ENCODE results near the gene GRID2. TPM values are rescaled to one million over a fixed set of nuclear protein-coding genes. Genes with fewer than 3 reads are reported as not detected.
"Not testable (repeated sequence)": the region's sequence is repeated elsewhere in the genome, so short reads cannot be mapped to it uniquely, and the experiment has no call there.

Gene GRID2
- total RNA-seq, 1 donor from 2014 or later: not detected

- no peak for DNase-seq (ENCODE audit: low read depth)
These were observed 1354.7 kb downstream of the GRID2 start for GRCh38 chr4:93658443-93658842.

GRCh38 chr4:93659629-93660028, 1355.9 kb downstream of the GRID2 start:
- DNase-seq (ENCODE audit: low read depth): no peak
- no peak overlapping the region for H3K4me3 ChIP-seq (ENCODE audit: low read depth, low read length)
- no peak for TF ChIP-seq CTCF (conservative IDR thresholded peaks at IDR 0.05; ENCODE audit: low read depth, low read length)

More at GRCh38 chr4:93658443-93658842, 1354.7 kb downstream of the GRID2 start:
- H3K4me3 ChIP-seq (ENCODE audit: low read depth, low read length): no peak overlapping the region
- no peak for TF ChIP-seq CTCF (conservative IDR thresholded peaks at IDR 0.05; ENCODE audit: low read depth, low read length)

- DNase-seq (ENCODE audit: low read depth): no peak
- no peak overlapping the region for H3K4me3 ChIP-seq (ENCODE audit: low read depth, low read length)
- TF ChIP-seq CTCF (conservative IDR thresholded peaks at IDR 0.05; ENCODE audit: low read depth, low read length): no peak
These were observed 1356.3 kb downstream of the GRID2 start for GRCh38 chr4:93660036-93660435.

GRCh38 chr4:93670434-93670833, 1366.7 kb downstream of the GRID2 start:
- no peak for DNase-seq (ENCODE audit: low read depth)
- no peak for TF ChIP-seq CTCF (conservative IDR thresholded peaks at IDR 0.05; ENCODE audit: low read depth, low read length)
- no peak overlapping the region for H3K4me3 ChIP-seq (ENCODE audit: low read depth, low read length)

- DNase-seq (ENCODE audit: low read depth): no peak
- no peak overlapping the region for H3K4me3 ChIP-seq (ENCODE audit: low read depth, low read length)
- no peak for TF ChIP-seq CTCF (conservative IDR thresholded peaks at IDR 0.05; ENCODE audit: low read depth, low read length)
These were observed 1367.3 kb downstream of the GRID2 start for GRCh38 chr4:93671093-93671492.

- DNase-seq (ENCODE audit: low read depth); H3K4me3 ChIP-seq (ENCODE audit: low read depth, low read length): not testable (repeated sequence)
These were observed 1373.2 kb downstream of the GRID2 start for GRCh38 chr4:93676937-93677336.

GRCh38 chr4:93684571-93684970, 1380.8 kb downstream of the GRID2 start:
- TF ChIP-seq CTCF (conservative IDR thresholded peaks at IDR 0.05; ENCODE audit: low read depth, low read length): no peak
- no peak overlapping the region for H3K4me3 ChIP-seq (ENCODE audit: low read depth, low read length)
- DNase-seq (ENCODE audit: low read depth): no peak

- no peak overlapping the region for H3K4me3 ChIP-seq (ENCODE audit: low read depth, low read length)
- TF ChIP-seq CTCF (conservative IDR thresholded peaks at IDR 0.05; ENCODE audit: low read depth, low read length): no peak
- no peak for DNase-seq (ENCODE audit: low read depth)
These were observed 1383.5 kb downstream of the GRID2 start for GRCh38 chr4:93687304-93687703.

Data from epithelial cell of proximal tubule (primary cell).